ENCODE measurements around the gene AOC3. TPM values are rescaled to one million over a fixed set of nuclear protein-coding genes. Genes with fewer than 3 reads are reported as not detected.

Gene AOC3
- polyA plus RNA-seq, 1 donor from 2014 or later, result 0.35 TPM

- Histone ChIP-seq H3K4me2 (ENCODE audit: low read length) (no peak overlapping the region), H3K27ac (ENCODE audit: low read length) (no peak overlapping the region), H3K79me2 (replicated peaks; ENCODE audit: insufficient read depth, low read length) (no peaks in the 10 kb centered on the region), H3K4me3 (ENCODE audit: low read length) (no peak overlapping the region), H3K36me3 (ENCODE audit: insufficient read depth, low read length) (no peaks in the 10 kb centered on the region), H4K20me1 (ENCODE audit: insufficient read depth) (no peaks in the 10 kb centered on the region), H3K9me2 (ENCODE audit: insufficient read depth, low read length) (no peaks in the 10 kb centered on the region), H3K9ac (ENCODE audit: low read length) (no peak overlapping the region), H3F3A (ENCODE audit: insufficient read depth, low read length, poor library complexity, severe bottlenecking) (no peaks in the 10 kb centered on the region), H2AFZ (ENCODE audit: low read depth, low read length) (no peak overlapping the region), H3K27me3 (ENCODE audit: insufficient read depth, low read depth, low read length) (no peaks in the 10 kb centered on the region), H3K9me3 (ENCODE audit: low read length) (no peaks in the 10 kb centered on the region)
- TF ChIP-seq SMC3 (conservative IDR thresholded peaks at IDR 0.05; ENCODE audit: poor library complexity), result no peak
- no peak for TF ChIP-seq EZH2 (IDR thresholded peaks at IDR 0.05; ENCODE audit: borderline replicate concordance, insufficient read depth, low read length, poor library complexity, severe bottlenecking)
- TF ChIP-seq CTCF (IDR thresholded peaks at IDR 0.05; ENCODE audit: poor library complexity, severe bottlenecking), result no peak
- TF ChIP-seq MXI1 (conservative IDR thresholded peaks at IDR 0.05; ENCODE audit: poor library complexity, severe bottlenecking), result no peak
- TF ChIP-seq EP300 (conservative IDR thresholded peaks at IDR 0.05; ENCODE audit: poor library complexity, severe bottlenecking), result no peak
Observed at GRCh38 chr17:42841975-42842685, 8.9 kb upstream of the AOC3 start.

- Histone ChIP-seq H4K20me1 (ENCODE audit: insufficient read depth) (no peaks in the 10 kb centered on the region), H3K9me2 (ENCODE audit: insufficient read depth, low read length) (no peaks in the 10 kb centered on the region), H3K4me3 (ENCODE audit: low read length) (no peak overlapping the region), H3K9me3 (ENCODE audit: low read length) (no peaks in the 10 kb centered on the region), H3F3A (ENCODE audit: insufficient read depth, low read length, poor library complexity, severe bottlenecking) (no peaks in the 10 kb centered on the region), H3K79me2 (replicated peaks; ENCODE audit: insufficient read depth, low read length) (no peaks in the 10 kb centered on the region), H3K36me3 (ENCODE audit: insufficient read depth, low read length) (no peaks in the 10 kb centered on the region), H2AFZ (ENCODE audit: low read depth, low read length) (no peak overlapping the region), H3K27ac (ENCODE audit: low read length) (no peak overlapping the region), H3K4me2 (ENCODE audit: low read length) (no peak overlapping the region), H3K9ac (ENCODE audit: low read length) (no peak overlapping the region), H3K27me3 (ENCODE audit: insufficient read depth, low read depth, low read length) (no peaks in the 10 kb centered on the region)
- TF ChIP-seq RAD21 (conservative IDR thresholded peaks at IDR 0.05), result peak; percentile 90
- no peak for TF ChIP-seq EP300 (conservative IDR thresholded peaks at IDR 0.05; ENCODE audit: poor library complexity, severe bottlenecking)
- no peak for TF ChIP-seq EZH2 (IDR thresholded peaks at IDR 0.05; ENCODE audit: borderline replicate concordance, insufficient read depth, low read length, poor library complexity, severe bottlenecking)
- TF ChIP-seq MXI1 (conservative IDR thresholded peaks at IDR 0.05; ENCODE audit: poor library complexity, severe bottlenecking), result no peak
- TF ChIP-seq SMC3 (conservative IDR thresholded peaks at IDR 0.05; ENCODE audit: poor library complexity), result peak; percentile 79
- no peak for TF ChIP-seq TAF1 (IDR thresholded peaks at IDR 0.05; ENCODE audit: low read depth)
- peak; percentile 92 for TF ChIP-seq CTCF (IDR thresholded peaks at IDR 0.05; ENCODE audit: poor library complexity, severe bottlenecking)
- TF ChIP-seq POLR2AphosphoS5 (IDR thresholded peaks at IDR 0.05), result no peak
Observed at GRCh38 chr17:42843358-42843934, 7.6 kb upstream of the AOC3 start.
